Measurements from ENCODE around the gene SLC22A15.

Gene SLC22A15

GRCh38 chr1:116110567-116111523, 134.5 kb downstream of the SLC22A15 start, which contains the start of gene MAB21L3:
TSS of gene MAB21L3 (plus strand) at chr1:116111399. CDS start at chr1:116112616, 1,217 bp downstream.
- no peak for DNase-seq

GRCh38 chr1:116111524-116112021, 135.3 kb downstream of the SLC22A15 start:
- DNase-seq, result no peak

- no peak for DNase-seq
These were observed 136.3 kb downstream of the SLC22A15 start for GRCh38 chr1:116112388-116113140.

GRCh38 chr1:116113615-116114014, 137.3 kb downstream of the SLC22A15 start:
- DNase-seq, result no peak

GRCh38 chr1:116115476-116116439, 139.4 kb downstream of the SLC22A15 start:
- no peak for DNase-seq

- DNase-seq, result no peak
These were observed 142.2 kb downstream of the SLC22A15 start for GRCh38 chr1:116118471-116118870.

Data from cortex of kidney (tissue), 1 donor.